Right ventricle myocardium inferior (tissue), 1 donor: Measurements from ENCODE around the gene BCAS3. TPM values are rescaled to one million over a fixed set of nuclear protein-coding genes. Genes with fewer than 3 reads are reported as not detected.
"Not testable (repeated sequence)": the region's sequence is repeated elsewhere in the genome, so short reads cannot be mapped to it uniquely, and the experiment has no call there.

ENCODE experiments used
- ATAC-seq: fragments of 200-7000 bp; cut with Tn5 transposase; one replicate; pipeline ENCODE4 v1.9.1; 2020; ENCODE audit warnings: mild to moderate bottlenecking, moderate library complexity
- DNase-seq: peaks from one replicate; pipeline ENCODE4 v3.0.0; 2021; ENCODE audit errors: missing footprints
- intact Hi-C: fragments of 100-400 bp; cut with DNase I; formaldehyde crosslinking; loops from one replicate; pipeline ENCODE4 v1.11.0; 2022
- total RNA-seq: library from RNA; stranded (reverse); fragmentation: NEBNext Ultra II Directional; extraction: Animal tissue kit (Norgen Biotek cat#: 25700); gene quantifications from one replicate; pipeline ENCODE4 v1.2.1, GENCODE V29; 2021
- donor health status: DM: no; HTN: yes; CAD: no; lungs with severe emphysema.

BCAS3 gene
- total RNA-seq, 1 donor from 2014 or later: 13.3 TPM

DNA sequence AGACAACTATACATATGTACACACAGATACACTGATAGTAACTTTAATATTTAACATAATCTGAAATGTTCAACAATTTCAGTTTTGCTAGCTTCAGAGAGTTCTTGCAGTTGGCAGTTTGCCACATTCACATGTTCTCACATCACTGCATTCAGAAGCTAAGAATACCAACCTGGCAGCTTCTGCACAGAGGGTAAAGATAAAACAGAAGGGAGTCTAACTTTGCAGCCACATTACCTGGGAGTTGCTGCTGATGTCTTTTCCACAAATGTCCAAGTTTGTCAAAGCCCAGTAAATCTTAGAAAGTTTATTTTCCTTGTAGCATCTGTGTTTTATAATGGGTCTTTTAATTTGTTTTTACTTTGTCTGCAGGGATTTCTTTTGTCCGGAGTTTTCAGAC, 332.0 kb downstream of the BCAS3 start:
- intact Hi-C loops: loop anchor here (5.0 kb wide), 2 partner anchors 133 to 383 kb away; no protein-coding TSS in a partner anchor
- no peak for DNase-seq
- ATAC-seq: no peak

GRCh38 chr17:61010661-61011170, 333.1 kb downstream of the BCAS3 start:
- no peak for ATAC-seq
- no peak for DNase-seq
- intact Hi-C loops: no loop called here

DNA sequence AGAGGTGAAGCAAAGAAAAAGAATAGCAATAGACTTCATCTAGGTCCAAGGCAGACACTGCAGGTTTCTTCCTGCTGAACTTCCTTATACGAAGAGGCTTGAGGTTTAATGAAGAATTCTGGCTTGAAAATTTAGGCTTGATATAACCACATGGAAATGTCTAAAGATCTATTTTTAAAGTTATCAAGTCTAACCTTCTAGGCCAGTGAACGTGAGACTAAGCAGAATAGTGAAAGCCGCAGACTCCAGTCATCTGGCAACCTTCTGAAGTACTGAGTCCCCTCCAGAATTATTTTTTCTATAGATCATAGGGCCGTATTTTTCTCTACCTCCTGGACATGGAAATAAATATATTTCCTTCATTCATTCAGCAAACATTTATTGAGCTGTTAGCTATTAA, 333.6 kb downstream of the BCAS3 start:
- no peak for DNase-seq
- ATAC-seq: no peak
- intact Hi-C loops: no loop called here

- DNase-seq (no peak), ATAC-seq (no peak)
- intact Hi-C loops: no loop called here
Measured at GRCh38 chr17:61015966-61016365, 338.3 kb downstream of the BCAS3 start.

- intact Hi-C loops: no loop called here
- DNase-seq: no peak
- no peak for ATAC-seq
Measured at GRCh38 chr17:61017317-61018006, 339.8 kb downstream of the BCAS3 start.

- intact Hi-C loops: no loop called here
- DNase-seq (no peak), ATAC-seq (no peak)
Measured at GRCh38 chr17:61018938-61019337, 341.3 kb downstream of the BCAS3 start.

DNA sequence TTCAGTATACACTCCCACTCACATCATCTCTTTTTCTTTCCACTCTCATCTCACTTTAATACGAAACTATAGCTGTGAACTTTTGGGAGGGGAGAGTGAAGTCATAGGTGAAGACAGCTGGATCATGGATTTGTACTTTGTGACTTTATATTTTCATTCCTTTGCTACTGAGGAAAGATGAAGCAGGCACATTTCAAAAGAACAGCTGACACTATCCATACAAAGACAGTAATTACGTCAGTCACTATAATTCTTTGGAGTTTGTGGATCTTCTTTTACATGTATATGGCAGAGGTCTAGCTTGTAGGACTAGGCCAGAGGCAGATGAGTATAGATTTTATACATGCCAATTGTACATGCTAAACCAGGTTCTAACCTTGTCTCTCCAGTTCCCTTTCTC, 346.3 kb downstream of the BCAS3 start:
- DNase-seq (no peak), ATAC-seq (no peak)

DNA sequence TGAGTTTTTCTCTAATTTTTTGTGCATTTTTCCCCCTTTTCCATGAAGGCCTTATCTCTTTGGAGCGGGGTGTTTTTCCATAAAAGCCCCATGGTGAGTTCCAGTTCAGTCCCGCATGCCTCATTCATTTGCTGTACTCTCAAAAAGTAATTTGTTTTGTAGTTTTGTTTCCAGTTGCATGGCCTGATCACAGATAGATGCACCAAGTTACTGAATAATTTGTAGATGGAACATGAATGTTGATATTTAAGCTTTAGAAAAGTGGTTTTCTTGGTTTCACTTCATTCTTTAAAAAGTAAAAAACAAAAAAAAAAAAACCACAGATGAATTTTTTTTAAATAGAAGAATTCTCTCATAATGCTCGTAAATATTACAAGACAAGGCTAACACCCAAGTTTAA, 349.2 kb downstream of the BCAS3 start:
- DNase-seq: no peak
- ATAC-seq: no peak
- intact Hi-C loops: no loop called here

More for the DNA sequence above, 346.3 kb downstream of the BCAS3 start:
- intact Hi-C loops: no loop called here

GRCh38 chr17:61029181-61029580, 351.5 kb downstream of the BCAS3 start:
- DNase-seq: no peak
- intact Hi-C loops: no loop called here
- ATAC-seq: no peak

GRCh38 chr17:61040666-61041065, 363.0 kb downstream of the BCAS3 start:
- DNase-seq (no peak), ATAC-seq (no peak)
- intact Hi-C loops: no loop called here

DNA sequence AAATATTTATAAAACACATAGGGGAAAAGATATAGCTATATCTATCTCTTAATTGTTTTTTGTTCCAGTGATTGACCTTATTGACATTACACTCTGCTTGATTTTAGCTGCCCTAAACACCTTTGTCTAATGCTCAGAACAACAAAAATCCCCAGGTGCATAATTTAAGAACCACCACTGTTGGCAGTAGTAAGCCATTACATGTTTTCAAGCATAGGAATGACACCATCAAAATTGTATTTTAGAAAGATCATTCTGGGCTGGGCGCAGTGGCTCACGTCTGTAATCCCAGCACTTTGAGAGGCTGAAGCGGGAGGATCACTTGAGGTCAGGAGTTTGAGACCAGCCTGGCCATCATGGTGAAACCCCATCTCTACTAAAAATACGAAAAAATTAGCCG, 364.7 kb downstream of the BCAS3 start:
- DNase-seq, intact Hi-C loops, ATAC-seq: not testable (repeated sequence)

GRCh38 chr17:61047515-61047914, 369.9 kb downstream of the BCAS3 start:
- ATAC-seq (no peak), DNase-seq (no peak)
- intact Hi-C loops: no loop called here

DNA sequence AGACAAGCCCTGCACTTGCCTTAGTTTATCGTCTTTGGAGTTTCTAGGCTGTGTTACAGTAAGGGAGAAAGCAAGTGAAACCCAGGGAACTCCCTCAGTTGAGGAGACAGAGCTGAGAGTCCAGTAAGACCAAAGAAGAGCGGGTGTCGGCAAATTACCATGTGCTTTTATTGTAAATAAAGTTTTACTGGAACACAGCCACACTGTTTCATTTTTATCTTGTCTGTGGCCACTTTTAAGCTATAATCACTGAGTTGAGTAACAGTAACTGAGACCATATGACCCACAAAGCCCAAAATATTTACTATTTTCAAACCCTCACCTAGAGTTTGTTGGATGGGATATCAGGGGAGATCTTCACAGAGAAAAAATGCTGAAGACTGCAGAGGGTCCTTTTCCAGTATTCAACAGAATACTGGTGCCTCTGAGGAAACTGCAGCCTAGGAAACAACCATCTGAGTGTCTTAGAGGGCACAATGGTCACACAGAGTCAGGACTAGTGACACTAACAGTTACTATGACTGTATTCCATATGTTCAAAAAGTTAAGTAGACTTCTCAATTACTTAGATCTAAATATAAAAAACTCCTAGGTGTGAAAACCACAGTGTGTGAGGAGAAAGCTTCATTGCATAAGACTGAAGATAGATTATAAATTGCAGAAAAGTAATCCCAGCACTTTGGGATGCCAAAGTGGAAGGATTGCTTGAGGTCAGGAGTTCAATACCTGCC, 370.9 kb downstream of the BCAS3 start:
- ATAC-seq: no peak
- intact Hi-C loops: no loop called here
- no peak for DNase-seq

DNA sequence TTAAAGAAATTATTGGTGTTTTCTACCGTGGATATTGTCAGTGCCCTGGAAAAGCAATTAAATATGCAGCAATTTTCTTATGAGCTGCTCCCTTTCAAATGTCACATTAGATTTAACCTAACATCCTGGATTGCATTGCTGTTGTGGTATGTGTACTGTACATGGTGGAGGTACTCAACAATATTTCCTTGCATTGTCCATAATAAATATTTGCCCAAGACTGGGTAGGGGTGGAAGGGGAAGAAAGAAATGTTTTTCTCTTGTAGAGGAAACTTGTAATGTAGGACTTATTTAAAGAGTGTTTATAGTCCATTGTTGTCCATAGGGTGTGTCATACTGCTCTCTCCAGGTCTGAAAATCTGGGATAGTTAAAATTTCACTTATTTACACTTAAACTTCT, 375.8 kb downstream of the BCAS3 start:
- intact Hi-C loops: no loop called here
- DNase-seq (no peak), ATAC-seq (no peak)

GRCh38 chr17:61054436-61054835, 376.8 kb downstream of the BCAS3 start:
- intact Hi-C loops: no loop called here
- no peak for ATAC-seq
- no peak for DNase-seq

DNA sequence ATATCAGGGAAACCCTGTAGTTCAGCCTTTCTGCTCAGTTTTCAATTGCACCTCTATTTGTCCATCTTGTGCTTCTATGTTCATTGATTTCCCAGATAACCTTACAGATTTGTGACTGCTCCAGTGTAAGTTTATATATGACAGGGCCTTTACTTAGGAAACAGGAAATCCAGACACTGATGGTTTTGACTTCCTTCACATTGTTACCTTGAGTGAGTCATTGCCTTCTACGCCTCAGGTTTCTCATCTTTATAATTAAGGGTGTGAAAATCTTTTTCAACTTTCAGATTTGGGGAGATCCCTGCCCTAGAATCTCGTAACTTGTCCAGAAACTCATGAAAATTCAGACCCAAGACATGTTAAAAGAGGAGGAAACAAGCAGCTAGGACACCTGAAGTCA, 379.6 kb downstream of the BCAS3 start:
- DNase-seq (no peak), ATAC-seq (no peak)
- intact Hi-C loops: no loop called here

- intact Hi-C loops: no loop called here
- DNase-seq (no peak), ATAC-seq (no peak)
Measured at GRCh38 chr17:61058066-61058465, 380.4 kb downstream of the BCAS3 start.

GRCh38 chr17:61063528-61063927, 385.9 kb downstream of the BCAS3 start:
- intact Hi-C loops: no loop called here
- no peak for ATAC-seq
- no peak for DNase-seq

DNA sequence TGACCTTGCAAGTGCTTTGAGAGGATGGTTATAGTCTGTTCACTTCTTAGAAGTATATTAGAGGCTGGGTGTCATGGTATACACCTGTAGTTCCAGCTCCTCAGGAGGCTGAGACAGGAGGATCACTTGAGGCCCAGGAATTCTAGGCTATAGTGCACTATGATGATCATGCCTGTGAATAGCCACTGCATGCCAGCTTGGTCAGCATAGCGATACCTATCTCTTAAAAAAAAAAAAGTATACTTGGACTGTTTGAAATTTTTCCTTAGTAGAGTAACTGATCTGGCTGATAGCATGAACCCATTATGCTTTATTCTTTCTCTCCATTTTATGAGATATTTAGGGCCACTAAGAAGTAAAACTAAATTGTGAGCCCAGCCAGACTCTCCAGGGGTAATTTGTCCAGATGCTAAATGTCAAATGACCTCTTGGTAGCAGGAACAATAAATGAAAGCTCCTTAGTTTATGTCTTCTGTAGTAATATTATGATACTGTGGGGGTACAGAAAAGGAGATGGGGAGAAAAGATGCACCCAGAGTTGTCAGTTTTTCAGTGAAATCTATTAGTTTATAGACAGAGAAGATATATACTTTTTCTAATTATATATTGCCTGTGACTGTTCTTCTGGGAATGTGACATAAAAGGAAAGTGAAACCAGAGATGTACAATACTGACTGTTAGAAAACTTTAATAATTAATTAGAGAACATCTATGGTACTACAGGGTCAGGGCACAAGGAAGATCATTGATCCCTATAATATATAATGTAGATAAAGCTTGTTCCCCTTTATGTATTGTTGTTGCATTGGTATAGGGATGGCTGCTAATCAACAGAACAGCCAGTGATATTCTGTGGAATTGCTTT, 386.7 kb downstream of the BCAS3 start:
- no peak for ATAC-seq
- intact Hi-C loops: no loop called here
- no peak for DNase-seq
